Measurements from ENCODE around the gene SRSF7. TPM values are rescaled to one million over a fixed set of nuclear protein-coding genes. Genes with fewer than 3 reads are reported as not detected.
"Not testable (repeated sequence)": the region's sequence is repeated elsewhere in the genome, so short reads cannot be mapped to it uniquely, and the experiment has no call there.

Gene SRSF7
- total RNA-seq, 1 experiment from 2014 or later, result 275 TPM

DNA sequence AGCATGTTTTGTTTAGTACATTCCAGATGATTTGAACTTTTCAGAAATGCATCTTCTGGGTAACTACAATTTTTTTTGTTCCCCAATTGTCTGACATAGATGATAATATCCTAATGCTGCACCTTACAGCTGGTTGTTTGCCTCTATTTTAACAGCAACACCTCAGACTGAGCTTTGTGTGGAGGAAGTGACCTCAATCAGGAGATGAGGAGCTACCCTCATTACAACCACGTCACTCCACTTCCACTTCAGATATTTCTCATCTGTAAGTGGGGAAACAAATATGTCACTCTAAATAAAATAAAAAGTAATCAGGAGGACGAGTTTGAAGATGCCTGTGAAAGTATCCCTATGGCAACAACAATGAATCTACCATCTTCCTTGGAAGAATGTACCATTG, 12.1 kb upstream of the SRSF7 start:
- DNase-seq (ENCODE audit: unreplicated experiment), result no peak
- POLR2A ChIA-PET, result interaction anchor here (2.8 kb wide), 1 partner anchor 12 kb away, joined by 19 read pairs; the partner anchor contains the start of gene SRSF7
- TF ChIP-seq, protein P1, sequence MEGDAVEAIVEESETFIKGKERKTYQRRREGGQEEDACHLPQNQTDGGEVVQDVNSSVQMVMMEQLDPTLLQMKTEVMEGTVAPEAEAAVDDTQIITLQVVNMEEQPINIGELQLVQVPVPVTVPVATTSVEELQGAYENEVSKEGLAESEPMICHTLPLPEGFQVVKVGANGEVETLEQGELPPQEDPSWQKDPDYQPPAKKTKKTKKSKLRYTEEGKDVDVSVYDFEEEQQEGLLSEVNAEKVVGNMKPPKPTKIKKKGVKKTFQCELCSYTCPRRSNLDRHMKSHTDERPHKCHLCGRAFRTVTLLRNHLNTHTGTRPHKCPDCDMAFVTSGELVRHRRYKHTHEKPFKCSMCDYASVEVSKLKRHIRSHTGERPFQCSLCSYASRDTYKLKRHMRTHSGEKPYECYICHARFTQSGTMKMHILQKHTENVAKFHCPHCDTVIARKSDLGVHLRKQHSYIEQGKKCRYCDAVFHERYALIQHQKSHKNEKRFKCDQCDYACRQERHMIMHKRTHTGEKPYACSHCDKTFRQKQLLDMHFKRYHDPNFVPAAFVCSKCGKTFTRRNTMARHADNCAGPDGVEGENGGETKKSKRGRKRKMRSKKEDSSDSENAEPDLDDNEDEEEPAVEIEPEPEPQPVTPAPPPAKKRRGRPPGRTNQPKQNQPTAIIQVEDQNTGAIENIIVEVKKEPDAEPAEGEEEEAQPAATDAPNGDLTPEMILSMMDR (IDR thresholded peaks at IDR 0.05; ENCODE audit: unreplicated experiment), result no peak
- Mint-ChIP-seq H3K9me3 (ENCODE audit: unreplicated experiment) (no peaks in the 10 kb centered on the region), H3K4me3 (ENCODE audit: unreplicated experiment) (no peak overlapping the region), H3K36me3 (ENCODE audit: insufficient read depth, unreplicated experiment) (no peaks in the 10 kb centered on the region), H3K27me3 (ENCODE audit: insufficient read depth, unreplicated experiment) (no peaks in the 10 kb centered on the region), H3K4me1 (ENCODE audit: insufficient read depth, unreplicated experiment) (no peaks in the 10 kb centered on the region), H3K27ac (ENCODE audit: low read depth, unreplicated experiment) (no peak overlapping the region)
- BruUV-seq (replicated peaks), result no TSS peak
- CTCF ChIA-PET, result interaction anchor here (0.6 kb wide), 1 partner anchor 469 kb away, joined by 3 read pairs; no protein-coding TSS in a partner anchor
- intact Hi-C loops (cut with micrococcal nuclease), result no loop called here

DNA sequence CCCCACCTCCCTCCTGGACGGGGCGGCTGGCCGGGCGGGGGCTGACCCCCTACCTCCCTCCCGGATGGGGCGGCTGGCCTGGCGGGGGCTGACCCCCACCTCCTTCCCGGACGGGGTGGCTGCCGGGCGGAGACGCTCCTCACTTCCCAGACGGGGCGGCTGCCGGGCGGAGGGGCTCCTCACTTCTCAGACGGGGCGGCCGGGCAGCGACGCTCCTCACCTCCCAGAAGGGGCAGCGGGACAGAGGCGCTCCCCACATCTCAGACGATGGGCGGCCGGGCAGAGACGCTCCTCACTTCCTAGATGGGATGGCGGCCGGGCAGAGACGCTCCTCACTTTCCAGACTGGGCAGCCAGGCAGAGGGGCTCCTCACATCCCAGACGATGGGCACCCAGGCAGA, 4.7 kb upstream of the SRSF7 start:
- CTCF ChIA-PET, result not testable (repeated sequence)

DNA sequence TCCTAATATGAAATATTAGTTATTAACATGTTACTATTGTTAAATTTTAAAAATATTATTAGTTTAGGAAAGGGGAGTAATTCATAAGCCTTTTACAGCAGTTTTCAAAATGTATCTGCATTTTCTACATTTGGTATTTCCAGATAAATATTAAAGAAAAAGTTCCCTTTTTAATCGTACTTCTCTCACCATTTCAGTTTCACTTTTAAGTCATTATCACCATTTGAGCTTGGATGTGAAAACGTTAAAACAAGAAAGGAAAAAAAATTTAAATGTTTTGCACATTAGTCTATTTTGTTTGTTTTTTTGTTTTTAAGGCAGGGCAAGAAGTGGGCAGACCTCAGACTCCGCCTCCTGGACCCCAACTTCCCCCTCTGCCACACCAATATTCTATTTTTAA, 3.3 kb upstream of the SRSF7 start:
- DNase-seq (ENCODE audit: unreplicated experiment), result no peak
- ChIA-PET POLR2A (interaction anchor here (0.9 kb wide), 1 partner anchor 14 kb away, joined by 3 read pairs; no protein-coding TSS in a partner anchor), CTCF (no interaction called here)
- Mint-ChIP-seq H3K4me3 (ENCODE audit: unreplicated experiment) (peak overlapping the region; percentile 38), H3K4me1 (ENCODE audit: insufficient read depth, unreplicated experiment) (peaks cover 5% of the 10 kb centered on the region), H3K36me3 (ENCODE audit: insufficient read depth, unreplicated experiment) (peaks cover 20% of the 10 kb centered on the region), H3K9me3 (ENCODE audit: unreplicated experiment) (no peaks in the 10 kb centered on the region), H3K27me3 (ENCODE audit: insufficient read depth, unreplicated experiment) (no peaks in the 10 kb centered on the region), H3K27ac (ENCODE audit: low read depth, unreplicated experiment) (peak overlapping the region; percentile 42)
- intact Hi-C loops (cut with micrococcal nuclease), result loop anchor here (5.0 kb wide), 2 partner anchors 83 to 473 kb away; no protein-coding TSS in a partner anchor
- TF ChIP-seq, protein P1 (IDR thresholded peaks at IDR 0.05; ENCODE audit: unreplicated experiment), result no peak
- BruUV-seq (replicated peaks), result no TSS peak

More for the DNA sequence above, 4.7 kb upstream of the SRSF7 start:
- H3K27me3 Mint-ChIP-seq (ENCODE audit: insufficient read depth, unreplicated experiment); H3K4me1 Mint-ChIP-seq (ENCODE audit: insufficient read depth, unreplicated experiment); H3K4me3 Mint-ChIP-seq (ENCODE audit: unreplicated experiment); H3K27ac Mint-ChIP-seq (ENCODE audit: low read depth, unreplicated experiment); H3K9me3 Mint-ChIP-seq (ENCODE audit: unreplicated experiment); BruUV-seq (replicated peaks); DNase-seq (ENCODE audit: unreplicated experiment); POLR2A ChIA-PET; H3K36me3 Mint-ChIP-seq (ENCODE audit: insufficient read depth, unreplicated experiment); intact Hi-C loops (cut with micrococcal nuclease): not testable (repeated sequence)

DNA sequence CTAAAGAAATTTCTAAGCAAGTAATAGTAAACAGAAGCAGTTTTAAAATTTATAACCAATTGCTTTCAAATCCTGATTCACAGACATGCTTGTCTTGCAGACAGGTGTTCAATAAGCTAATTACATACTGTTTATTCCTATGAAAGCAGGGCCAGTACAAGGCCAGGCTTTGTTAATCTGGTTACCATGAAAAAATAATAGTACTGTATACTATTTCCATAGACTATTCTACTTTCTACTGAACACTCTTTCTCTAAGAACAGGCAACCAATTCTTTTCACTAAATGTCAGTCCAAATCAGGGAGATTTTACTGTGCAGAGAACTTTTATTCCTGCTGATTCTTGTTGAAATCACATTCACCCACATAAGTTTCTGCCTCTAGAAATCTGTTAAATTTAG, 2.9 kb upstream of the SRSF7 start:
- BruUV-seq (replicated peaks), result no TSS peak
- POLR2A ChIA-PET, result no interaction called here

More for the DNA sequence above, 2.9 kb upstream of the SRSF7 start:
- Mint-ChIP-seq H3K27me3 (ENCODE audit: insufficient read depth, unreplicated experiment) (no peaks in the 10 kb centered on the region), H3K4me1 (ENCODE audit: insufficient read depth, unreplicated experiment) (peaks cover 9% of the 10 kb centered on the region), H3K27ac (ENCODE audit: low read depth, unreplicated experiment) (peak overlapping the region; percentile 42), H3K4me3 (ENCODE audit: unreplicated experiment) (peak overlapping the region; percentile 38), H3K36me3 (ENCODE audit: insufficient read depth, unreplicated experiment) (peaks cover 24% of the 10 kb centered on the region), H3K9me3 (ENCODE audit: unreplicated experiment) (no peaks in the 10 kb centered on the region)
- TF ChIP-seq, protein P1 (IDR thresholded peaks at IDR 0.05; ENCODE audit: unreplicated experiment), result no peak
- DNase-seq (ENCODE audit: unreplicated experiment), result no peak
- CTCF ChIA-PET, result no interaction called here
- intact Hi-C loops (cut with micrococcal nuclease), result loop anchor here (5.0 kb wide), 2 partner anchors 83 to 473 kb away; no protein-coding TSS in a partner anchor
